CD14-positive monocyte (primary cell): ENCODE results near the gene RHBDL1. TPM values are rescaled to one million over a fixed set of nuclear protein-coding genes. Genes with fewer than 3 reads are reported as not detected.
A peak's percentile ranks its signal among the peaks of the same experiment; 100 is the strongest.

ENCODE experiments used
- DNase-seq, 3 donors: peaks; one replicate each; pipeline ENCODE4 v3.0.0-alpha.2; 2011 to 2022
- H2AFZ ChIP-seq: 2 replicates; pipeline ENCODE4 v1.6.0; 2012; ENCODE audit warnings: mild to moderate bottlenecking, low read depth, low read length, inconsistent platforms; ENCODE audit not compliant: insufficient read depth, poor library complexity, severe bottlenecking
- H3K27ac ChIP-seq, 2 donors: 1 replicate in 1 of 2; 2 replicates in 1 of 2; pipeline ENCODE4 v1.5.1; 2012 to 2013; ENCODE audit warnings: low read length in 2 of 2, control low read depth in 1 of 2, inconsistent platforms in 1 of 2, low read depth in 1 of 2, mild to moderate bottlenecking in 1 of 2
- H3K27me3 ChIP-seq, 2 donors: one replicate each; pipeline versions ENCODE4 v1.6.0 to v1.6.1; 2011 to 2013; ENCODE audit warnings: low read length in 2 of 2; ENCODE audit not compliant: control insufficient read depth in 2 of 2, insufficient read depth in 2 of 2
- H3K36me3 ChIP-seq, 2 donors: replicated peaks in 1 of 2; 1 replicate in 1 of 2; 2 replicates in 1 of 2; pipeline versions ENCODE4 v1.5.1 to v1.6.1; 2012 to 2013; ENCODE audit warnings: low read length in 2 of 2, control low read depth in 1 of 2, inconsistent platforms in 1 of 2, mild to moderate bottlenecking in 1 of 2; ENCODE audit not compliant: insufficient read depth in 2 of 2, control insufficient read depth in 1 of 2
- H3K4me1 ChIP-seq, 2 donors: 1 replicate in 1 of 2; 2 replicates in 1 of 2; pipeline versions ENCODE4 v1.5.1 to v1.6.1; 2012 to 2013; ENCODE audit warnings: low read length in 2 of 2, control low read depth in 1 of 2, inconsistent platforms in 1 of 2, mild to moderate bottlenecking in 1 of 2, moderate library complexity in 1 of 2; ENCODE audit not compliant: insufficient read depth in 2 of 2, control insufficient read depth in 1 of 2
- H3K4me2 ChIP-seq: replicated peaks from 2 replicates; pipeline ENCODE3; 2012; ENCODE audit warnings: low read length, moderate library complexity, mild to moderate bottlenecking; ENCODE audit not compliant: poor library complexity, severe bottlenecking; ENCODE audit errors: extremely low read depth
- H3K4me3 ChIP-seq, 3 experiments: fragments of 200-600 bp in 1 of 3; sonication (generic) in 1 of 3; replicated peaks in 1 of 3; 1 replicate in 2 of 3; 2 replicates in 1 of 3; pipeline ENCODE4 v1.5.1; 2011 to 2013; ENCODE audit warnings: low read length in 3 of 3, mild to moderate bottlenecking in 3 of 3, control low read depth in 2 of 3, low read depth in 2 of 3, inconsistent platforms in 1 of 3, moderate library complexity in 1 of 3
- H3K79me2 ChIP-seq: 2 replicates; pipeline ENCODE4 v1.6.0; 2012; ENCODE audit warnings: mild to moderate bottlenecking, control low read depth, inconsistent platforms, low read length, moderate library complexity; ENCODE audit not compliant: insufficient read depth
- H3K9ac ChIP-seq: 2 replicates; pipeline ENCODE4 v1.6.0; 2017; ENCODE audit warnings: low read length, mild to moderate bottlenecking; ENCODE audit not compliant: insufficient read depth, poor library complexity, severe bottlenecking
- H3K9me3 ChIP-seq, 2 donors: replicated peaks in 1 of 2; 1 replicate in 1 of 2; 2 replicates in 1 of 2; pipeline versions ENCODE4 v1.5.1 to v1.6.1; 2012 to 2013; ENCODE audit warnings: low read length in 2 of 2, control low read depth in 1 of 2; ENCODE audit not compliant: control insufficient read depth in 1 of 2, insufficient read depth in 1 of 2
- H4K20me1 ChIP-seq: 2 replicates; pipeline ENCODE4 v1.6.0; 2012; ENCODE audit warnings: mild to moderate bottlenecking, low read length, control low read depth, moderate library complexity; ENCODE audit not compliant: insufficient read depth
- H3K27ac Mint-ChIP-seq, 7 donors: one replicate each; pipeline ENCODE4 v1.8.0; 2020; ENCODE audit warnings: mild to moderate bottlenecking in 7 of 7, mixed read lengths in 7 of 7, moderate library complexity in 6 of 7, inconsistent platforms in 2 of 7
- H3K27me3 Mint-ChIP-seq, 3 donors: one replicate each; pipeline ENCODE4 v1.8.0; 2021 to 2022; ENCODE audit warnings: low read depth in 3 of 3, mild to moderate bottlenecking in 3 of 3, mixed read lengths in 3 of 3, moderate library complexity in 3 of 3, inconsistent platforms in 1 of 3
- H3K36me3 Mint-ChIP-seq, 2 donors: one replicate each; pipeline ENCODE4 v1.8.0; 2020; ENCODE audit warnings: mixed read lengths in 2 of 2, inconsistent platforms in 1 of 2, mild to moderate bottlenecking in 1 of 2
- H3K4me1 Mint-ChIP-seq: one replicate; pipeline ENCODE4 v1.8.0; 2020; ENCODE audit warnings: mild to moderate bottlenecking, mixed read lengths
- H3K4me3 Mint-ChIP-seq, 2 donors: one replicate each; pipeline ENCODE4 v1.8.0; 2020; ENCODE audit warnings: mild to moderate bottlenecking in 2 of 2, mixed read lengths in 2 of 2, moderate library complexity in 1 of 2
- H3K9me3 Mint-ChIP-seq, 7 donors: one replicate each; pipeline ENCODE4 v1.8.0; 2020 to 2022; ENCODE audit warnings: mixed read lengths in 7 of 7, mild to moderate bottlenecking in 6 of 7, moderate library complexity in 6 of 7, inconsistent platforms in 2 of 7
- WGBS: methylation state at CpG from one replicate; pipeline ENCODE4 v1.1.5; 2013; ENCODE audit warnings: missing lambda C conversion rate; ENCODE audit not compliant: insufficient coverage; 5-methylcytosine and 5-hydroxymethylcytosine counted together
- intact Hi-C, 2 donors: fragments of 100-400 bp; cut with micrococcal nuclease; formaldehyde crosslinking; loops; one replicate each; pipeline versions ENCODE4 v1.15.0 to v1.15.1; 2023
- polyA plus RNA-seq, 3 donors: library from polyadenylated mRNA; depleted of rRNA in 1 of 3; unstranded in 2 of 3; stranded (reverse) in 1 of 3; fragments of 300-500 nt in 2 of 3; fragments of >200 nt in 1 of 3; fragmentation: Illumina TruSeq in 2 of 3; gene quantifications; 1 replicate in 2 of 3; 2 replicates in 1 of 3; pipeline ENCODE4 v1.2.3, GENCODE V29; 2012 to 2021
- TF ChIP-seq, protein P1 (sequence below): fragments of 200-600 bp; IDR thresholded peaks from one replicate; pipeline ENCODE4 v1.8.0; 2022; ENCODE audit warnings: antibody characterized with exemption, mild to moderate bottlenecking

RHBDL1 gene
- polyA plus RNA-seq, 3 donors, result 1.3 TPM; not detected in 2

DNA sequence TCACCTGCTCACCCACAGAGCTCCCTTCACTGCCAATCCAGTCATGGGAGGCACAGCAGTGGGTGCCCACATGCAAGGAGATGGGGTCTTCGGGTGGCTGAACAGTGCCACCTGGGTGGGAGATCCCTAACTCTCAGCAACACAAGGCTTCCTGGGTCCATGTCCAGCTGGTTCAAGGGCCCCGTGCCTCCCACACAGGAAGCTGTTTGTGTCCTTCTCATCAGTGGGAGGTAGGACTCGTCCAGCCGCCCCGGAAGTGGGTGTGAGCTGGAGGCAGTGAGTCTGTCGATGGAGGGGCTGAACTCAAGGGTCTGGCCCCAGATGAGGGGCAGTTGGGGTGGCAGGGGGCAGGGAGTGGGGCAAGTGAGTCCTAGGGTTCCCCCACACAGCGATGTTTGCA, 28.6 kb downstream of the RHBDL1 start:
- Mint-ChIP-seq H3K36me3 (no peaks in the 10 kb centered on the region), H3K27me3 (peaks cover 66 to 89% (median 83%) of the 10 kb centered on the region in 3 donors), H3K27ac (no peak overlapping the region), H3K9me3 (peaks cover 0 to 8% (median 0%) of the 10 kb centered on the region in 7 donors), H3K4me3 (peak overlapping the region in 1 of 2 donors; percentile 76), H3K4me1 (no peaks in the 10 kb centered on the region)
- TF ChIP-seq, protein P1, sequence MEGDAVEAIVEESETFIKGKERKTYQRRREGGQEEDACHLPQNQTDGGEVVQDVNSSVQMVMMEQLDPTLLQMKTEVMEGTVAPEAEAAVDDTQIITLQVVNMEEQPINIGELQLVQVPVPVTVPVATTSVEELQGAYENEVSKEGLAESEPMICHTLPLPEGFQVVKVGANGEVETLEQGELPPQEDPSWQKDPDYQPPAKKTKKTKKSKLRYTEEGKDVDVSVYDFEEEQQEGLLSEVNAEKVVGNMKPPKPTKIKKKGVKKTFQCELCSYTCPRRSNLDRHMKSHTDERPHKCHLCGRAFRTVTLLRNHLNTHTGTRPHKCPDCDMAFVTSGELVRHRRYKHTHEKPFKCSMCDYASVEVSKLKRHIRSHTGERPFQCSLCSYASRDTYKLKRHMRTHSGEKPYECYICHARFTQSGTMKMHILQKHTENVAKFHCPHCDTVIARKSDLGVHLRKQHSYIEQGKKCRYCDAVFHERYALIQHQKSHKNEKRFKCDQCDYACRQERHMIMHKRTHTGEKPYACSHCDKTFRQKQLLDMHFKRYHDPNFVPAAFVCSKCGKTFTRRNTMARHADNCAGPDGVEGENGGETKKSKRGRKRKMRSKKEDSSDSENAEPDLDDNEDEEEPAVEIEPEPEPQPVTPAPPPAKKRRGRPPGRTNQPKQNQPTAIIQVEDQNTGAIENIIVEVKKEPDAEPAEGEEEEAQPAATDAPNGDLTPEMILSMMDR, result no peak
- no peak overlapping the region for H3K27ac ChIP-seq
- no peak overlapping the region for H3K4me2 ChIP-seq
- H3K4me1 ChIP-seq, result no peaks in the 10 kb centered on the region
- intact Hi-C loops, result no loop called here
- H3K4me3 ChIP-seq, result no peak overlapping the region
- H4K20me1 ChIP-seq, result no peaks in the 10 kb centered on the region
- no peak overlapping the region for H3K9ac ChIP-seq
- DNase-seq, result no peak
- no peaks in the 10 kb centered on the region for H3K36me3 ChIP-seq
- H2AFZ ChIP-seq, result no peak overlapping the region
- peaks cover 0 to 4% of the 10 kb centered on the region in 2 donors for H3K9me3 ChIP-seq
- peaks cover 10 to 83% of the 10 kb centered on the region in 2 donors for H3K27me3 ChIP-seq
- WGBS, result 86% methylated on average over 1 of the region's 7 CpGs
- no peaks in the 10 kb centered on the region for H3K79me2 ChIP-seq

DNA sequence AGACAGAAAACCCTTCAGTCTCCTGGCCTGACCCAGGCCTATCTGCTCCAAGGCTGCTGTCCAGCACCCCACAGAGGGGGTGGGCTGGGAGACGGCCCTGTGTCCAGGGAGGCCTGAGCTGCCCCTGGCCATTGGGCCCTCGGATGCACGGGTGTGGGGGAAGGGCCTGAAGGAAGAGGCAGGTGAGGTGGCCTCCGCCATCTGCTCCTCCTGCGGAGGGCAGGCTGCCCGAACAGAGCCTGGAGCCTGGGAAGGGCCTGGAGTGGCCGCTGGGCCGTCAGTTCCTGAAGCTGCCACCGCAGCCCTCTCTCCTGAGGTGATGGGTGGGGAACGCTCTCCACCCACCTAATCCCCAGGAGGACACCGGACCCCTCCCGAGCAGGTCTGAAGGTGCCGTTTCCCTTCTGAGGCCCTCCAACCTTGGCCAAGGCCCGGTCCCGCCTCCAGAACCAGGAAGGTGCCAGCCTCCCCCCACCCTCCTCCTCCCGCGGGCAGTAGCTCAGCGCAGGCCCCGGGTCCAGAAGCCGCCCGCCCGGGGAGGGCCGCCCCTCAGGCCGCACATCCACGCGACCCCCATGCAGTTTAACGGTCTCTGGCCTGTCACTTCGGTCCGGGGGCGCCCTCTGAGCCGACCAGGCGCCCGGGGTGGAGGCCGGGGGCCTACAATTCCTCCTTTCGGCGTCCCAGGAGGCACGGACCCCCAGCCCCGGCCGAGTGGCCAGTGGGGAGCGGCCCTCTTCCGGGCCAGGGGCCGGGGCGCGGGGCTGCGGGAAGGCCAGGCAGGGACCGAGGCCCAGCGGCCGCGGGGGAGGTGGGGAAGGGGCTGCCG, 29.3 kb downstream of the RHBDL1 start:
- peaks cover 69 to 89% (median 82%) of the 10 kb centered on the region in 3 donors for H3K27me3 Mint-ChIP-seq

More for the DNA sequence above, 29.3 kb downstream of the RHBDL1 start:
- Histone ChIP-seq H3K4me1 (no peaks in the 10 kb centered on the region), H2AFZ (no peak overlapping the region), H3K79me2 (no peaks in the 10 kb centered on the region), H3K4me2 (no peak overlapping the region), H3K27me3 (peaks cover 10 to 84% of the 10 kb centered on the region in 2 donors), H3K9ac (no peak overlapping the region), H3K4me3 (no peak overlapping the region), H3K9me3 (peaks cover 0 to 4% of the 10 kb centered on the region in 2 donors), H4K20me1 (no peaks in the 10 kb centered on the region), H3K27ac (no peak overlapping the region), H3K36me3 (no peaks in the 10 kb centered on the region)
- TF ChIP-seq, protein P1, result no peak
- no peaks in the 10 kb centered on the region for H3K4me1 Mint-ChIP-seq
- peaks cover 0 to 8% (median 0%) of the 10 kb centered on the region in 7 donors for H3K9me3 Mint-ChIP-seq
- intact Hi-C loops, result no loop called here
- 18% methylated on average over 33 of the region's 50 CpGs for WGBS
- H3K4me3 Mint-ChIP-seq, result peak overlapping the region in 1 of 2 donors; percentile 76
- H3K27ac Mint-ChIP-seq, result no peak overlapping the region
- DNase-seq, result no peak
- H3K36me3 Mint-ChIP-seq, result no peaks in the 10 kb centered on the region
